ENCODE data around the gene HBEGF. TPM values are rescaled to one million over a fixed set of nuclear protein-coding genes. Genes with fewer than 3 reads are reported as not detected.

Gene HBEGF
- total RNA-seq, 1 donor from 2014 or later = 3.0 TPM

GRCh38 chr5:140383300-140383699 lies 36.9 kb upstream of the HBEGF start:
- Histone ChIP-seq H3K4me3 (no peak overlapping the region), H3K27me3 (no peaks in the 10 kb centered on the region)
- intact Hi-C loops (cut with DNase I) = no loop called here

GRCh38 chr5:140382866-140383265 lies 36.5 kb upstream of the HBEGF start:
- intact Hi-C loops (cut with DNase I) = no loop called here
- H3K9me3 ChIP-seq = no peaks in the 10 kb centered on the region
- no peaks in the 10 kb centered on the region for H3K27me3 ChIP-seq
- no peak for TF ChIP-seq CTCF (IDR thresholded peaks at IDR 0.05)
- DNase-seq (ENCODE audit: low spot score in 2 of 2) = no peak
- no peaks in the 10 kb centered on the region for H3K36me3 ChIP-seq
- H3K4me1 ChIP-seq = no peaks in the 10 kb centered on the region
- H3K4me3 ChIP-seq = no peak overlapping the region
- H3K27ac ChIP-seq = no peak overlapping the region

More at GRCh38 chr5:140383300-140383699, 36.9 kb upstream of the HBEGF start:
- Histone ChIP-seq H3K36me3 (no peaks in the 10 kb centered on the region), H3K9me3 (no peaks in the 10 kb centered on the region), H3K4me1 (no peaks in the 10 kb centered on the region), H3K27ac (no peak overlapping the region)
- no peak for TF ChIP-seq CTCF (IDR thresholded peaks at IDR 0.05)
- no peak for DNase-seq (ENCODE audit: low spot score in 2 of 2)

- no peak for TF ChIP-seq CTCF (IDR thresholded peaks at IDR 0.05)
- H3K4me3 ChIP-seq = no peak overlapping the region
- no peaks in the 10 kb centered on the region for H3K9me3 ChIP-seq
- H3K36me3 ChIP-seq = no peaks in the 10 kb centered on the region
- no peaks in the 10 kb centered on the region for H3K27me3 ChIP-seq
- no peak for DNase-seq (ENCODE audit: low spot score in 2 of 2)
- no peak overlapping the region for H3K27ac ChIP-seq
- H3K4me1 ChIP-seq = no peaks in the 10 kb centered on the region
- intact Hi-C loops (cut with DNase I) = no loop called here
These were observed 35.6 kb upstream of the HBEGF start for GRCh38 chr5:140381972-140382371.

- no peaks in the 10 kb centered on the region for H3K27me3 ChIP-seq
- intact Hi-C loops (cut with DNase I) = no loop called here
- no peak overlapping the region for H3K27ac ChIP-seq
- H3K9me3 ChIP-seq = no peaks in the 10 kb centered on the region
- DNase-seq (ENCODE audit: low spot score in 2 of 2) = no peak
- no peaks in the 10 kb centered on the region for H3K36me3 ChIP-seq
- no peak overlapping the region for H3K4me3 ChIP-seq
- no peaks in the 10 kb centered on the region for H3K4me1 ChIP-seq
- TF ChIP-seq CTCF (IDR thresholded peaks at IDR 0.05) = no peak
These were observed 34.9 kb upstream of the HBEGF start for GRCh38 chr5:140381351-140381750.

- no peaks in the 10 kb centered on the region for H3K27me3 ChIP-seq
- intact Hi-C loops (cut with DNase I) = loop anchor here (10.0 kb wide), 2 partner anchors 92 to 342 kb away; no protein-coding TSS in a partner anchor
- peaks cover 0 to 3% of the 10 kb centered on the region in 2 donors for H3K4me1 ChIP-seq
- no peak overlapping the region for H3K27ac ChIP-seq
- H3K36me3 ChIP-seq = no peaks in the 10 kb centered on the region
- no peaks in the 10 kb centered on the region for H3K9me3 ChIP-seq
- H3K4me3 ChIP-seq = no peak overlapping the region
- peak in 1 of 2 donors; percentile 85 for DNase-seq (ENCODE audit: low spot score in 2 of 2)
- TF ChIP-seq CTCF (IDR thresholded peaks at IDR 0.05) = peak; percentile 65 to 84 (median 82)
These were observed 26.6 kb upstream of the HBEGF start for GRCh38 chr5:140372971-140373487.

Data from ascending aorta (tissue), 2 donors.